ENCODE measurements around the gene MAGEA4. TPM values are rescaled to one million over a fixed set of nuclear protein-coding genes. Genes with fewer than 3 reads are reported as not detected.

Gene MAGEA4
- total RNA-seq, 2 donors from 2014 or later: not detected

GRCh38 chrX:151919610-151920009 lies 6.9 kb downstream of the MAGEA4 start:
- Histone ChIP-seq H3K27me3 (replicated peaks; ENCODE audit: insufficient read depth) (no peaks in the 10 kb centered on the region), H3K9me3 (no peaks in the 10 kb centered on the region), H3K27ac (no peak overlapping the region), H3K36me3 (no peaks in the 10 kb centered on the region), H3K4me3 (no peak overlapping the region), H3K4me1 (ENCODE audit: control insufficient read depth in 1 of 2, low read depth in 2 of 2) (no peaks in the 10 kb centered on the region)
- DNase-seq (ENCODE audit: low spot score) (no peak), ATAC-seq (ENCODE audit: insufficient number of reproducible peaks, low FRiP score, low read depth) (no peak)
- TF ChIP-seq CTCF (IDR thresholded peaks at IDR 0.05): no peak

- no peaks in the 10 kb centered on the region for H3K27me3 ChIP-seq (replicated peaks; ENCODE audit: insufficient read depth)
- no peaks in the 10 kb centered on the region for H3K36me3 ChIP-seq
- no peaks in the 10 kb centered on the region for H3K4me1 ChIP-seq (ENCODE audit: control insufficient read depth in 1 of 2, low read depth in 2 of 2)
- ATAC-seq (ENCODE audit: insufficient number of reproducible peaks, low FRiP score, low read depth): no peak
- DNase-seq (ENCODE audit: low spot score): no peak
- H3K27ac ChIP-seq: no peak overlapping the region
- no peak for TF ChIP-seq CTCF (IDR thresholded peaks at IDR 0.05)
- H3K4me3 ChIP-seq: no peak overlapping the region
- H3K9me3 ChIP-seq: no peaks in the 10 kb centered on the region
Measured at GRCh38 chrX:151920101-151920500, 7.4 kb downstream of the MAGEA4 start.

GRCh38 chrX:151920530-151920929 lies 7.8 kb downstream of the MAGEA4 start:
- H3K36me3 ChIP-seq: no peaks in the 10 kb centered on the region
- no peak for TF ChIP-seq CTCF (IDR thresholded peaks at IDR 0.05)

DNA sequence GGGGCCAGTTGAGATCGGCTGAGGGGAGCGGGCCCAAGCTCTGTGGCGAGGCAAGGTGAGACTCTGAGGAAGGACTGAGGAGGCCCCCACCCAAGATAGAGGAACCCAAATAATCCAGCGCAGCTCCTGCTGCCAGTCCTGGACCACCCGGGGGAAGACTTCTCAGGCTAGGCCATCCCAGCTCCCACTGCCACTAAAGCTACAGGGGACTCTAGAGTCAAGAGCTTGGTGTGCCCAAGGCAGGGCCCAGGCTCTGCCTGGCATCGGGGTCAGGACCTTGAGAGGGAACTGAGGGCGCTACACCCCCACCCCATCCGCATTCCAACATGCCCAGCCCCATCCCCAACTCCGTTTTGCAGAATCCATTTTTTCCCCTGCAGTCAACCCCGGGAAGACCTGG lies 8.6 kb downstream of the MAGEA4 start:
- Histone ChIP-seq H3K4me1 (ENCODE audit: control insufficient read depth in 1 of 2, low read depth in 2 of 2) (no peaks in the 10 kb centered on the region), H3K27ac (no peak overlapping the region), H3K27me3 (replicated peaks; ENCODE audit: insufficient read depth) (no peaks in the 10 kb centered on the region), H3K4me3 (no peak overlapping the region), H3K36me3 (no peaks in the 10 kb centered on the region), H3K9me3 (no peaks in the 10 kb centered on the region)
- no peak for ATAC-seq (ENCODE audit: insufficient number of reproducible peaks, low FRiP score, low read depth)
- DNase-seq (ENCODE audit: low spot score): no peak
- no peak for TF ChIP-seq CTCF (IDR thresholded peaks at IDR 0.05)

More at GRCh38 chrX:151920530-151920929, 7.8 kb downstream of the MAGEA4 start:
- Histone ChIP-seq H3K4me1 (ENCODE audit: control insufficient read depth in 1 of 2, low read depth in 2 of 2) (no peaks in the 10 kb centered on the region), H3K27ac (no peak overlapping the region), H3K9me3 (no peaks in the 10 kb centered on the region), H3K27me3 (replicated peaks; ENCODE audit: insufficient read depth) (no peaks in the 10 kb centered on the region), H3K4me3 (no peak overlapping the region)
- ATAC-seq (ENCODE audit: insufficient number of reproducible peaks, low FRiP score, low read depth) (no peak), DNase-seq (ENCODE audit: low spot score) (no peak)

- H3K27me3 ChIP-seq (replicated peaks; ENCODE audit: insufficient read depth): no peaks in the 10 kb centered on the region
- no peaks in the 10 kb centered on the region for H3K4me1 ChIP-seq (ENCODE audit: control insufficient read depth in 1 of 2, low read depth in 2 of 2)
- H3K9me3 ChIP-seq: no peaks in the 10 kb centered on the region
- ATAC-seq (ENCODE audit: insufficient number of reproducible peaks, low FRiP score, low read depth): no peak
- no peak for DNase-seq (ENCODE audit: low spot score)
- H3K27ac ChIP-seq: no peak overlapping the region
- H3K4me3 ChIP-seq: no peak overlapping the region
- H3K36me3 ChIP-seq: no peaks in the 10 kb centered on the region
- no peak for TF ChIP-seq CTCF (IDR thresholded peaks at IDR 0.05)
Measured at GRCh38 chrX:151921866-151922265, 9.2 kb downstream of the MAGEA4 start.

Measured in thoracic aorta (tissue), 2 donors.